Tibial nerve (tissue), 4 donors: ENCODE results near the gene CDH11.

ENCODE experiments used
- EP300 ChIP-seq, 2 donors: sonication (generic); formaldehyde crosslinking; IDR thresholded peaks; one replicate each; pipeline ENCODE4 v1.6.1; 2017; ENCODE audit warnings: antibody characterized with exemption in 2 of 2, mild to moderate bottlenecking in 1 of 2
- POLR2A ChIP-seq, 2 donors: fragments of 450-650 bp; IDR thresholded peaks; one replicate each; pipeline ENCODE4 v1.6.1; 2017; ENCODE audit warnings: antibody characterized with exemption in 2 of 2, mild to moderate bottlenecking in 2 of 2, moderate library complexity in 2 of 2
- TF ChIP-seq, protein P1 (sequence below), 5 experiments: fragments of 200-600 bp in 3 of 5; fragments of 450-650 bp in 2 of 5; sonication (generic) in 3 of 5; IDR thresholded peaks; one replicate each; pipeline ENCODE4 v1.5.1; 2016 to 2019; ENCODE audit warnings: antibody characterized with exemption in 5 of 5, mild to moderate bottlenecking in 3 of 5, moderate library complexity in 2 of 5

DNA sequence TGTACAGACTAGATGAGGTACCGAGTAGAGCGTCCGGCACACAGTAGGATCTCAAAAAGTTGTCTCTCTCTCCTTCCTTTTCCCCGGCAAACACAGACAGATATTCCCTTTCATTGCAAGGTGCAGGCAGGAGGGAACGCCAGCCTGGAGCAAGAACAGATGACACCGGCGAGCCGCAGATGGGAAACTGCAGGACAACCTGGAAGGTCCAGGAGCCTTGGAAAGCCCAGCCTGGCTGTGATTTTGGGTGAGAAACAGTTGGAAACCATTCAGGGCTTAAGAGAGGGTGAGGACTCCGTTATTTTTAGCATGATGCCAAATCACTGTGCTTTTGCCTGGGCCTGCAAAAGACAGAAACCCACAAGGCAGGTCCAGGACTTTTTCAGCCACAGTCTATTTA is 7.3 kb downstream of the CDH11 start:
- TF ChIP-seq, protein P1, sequence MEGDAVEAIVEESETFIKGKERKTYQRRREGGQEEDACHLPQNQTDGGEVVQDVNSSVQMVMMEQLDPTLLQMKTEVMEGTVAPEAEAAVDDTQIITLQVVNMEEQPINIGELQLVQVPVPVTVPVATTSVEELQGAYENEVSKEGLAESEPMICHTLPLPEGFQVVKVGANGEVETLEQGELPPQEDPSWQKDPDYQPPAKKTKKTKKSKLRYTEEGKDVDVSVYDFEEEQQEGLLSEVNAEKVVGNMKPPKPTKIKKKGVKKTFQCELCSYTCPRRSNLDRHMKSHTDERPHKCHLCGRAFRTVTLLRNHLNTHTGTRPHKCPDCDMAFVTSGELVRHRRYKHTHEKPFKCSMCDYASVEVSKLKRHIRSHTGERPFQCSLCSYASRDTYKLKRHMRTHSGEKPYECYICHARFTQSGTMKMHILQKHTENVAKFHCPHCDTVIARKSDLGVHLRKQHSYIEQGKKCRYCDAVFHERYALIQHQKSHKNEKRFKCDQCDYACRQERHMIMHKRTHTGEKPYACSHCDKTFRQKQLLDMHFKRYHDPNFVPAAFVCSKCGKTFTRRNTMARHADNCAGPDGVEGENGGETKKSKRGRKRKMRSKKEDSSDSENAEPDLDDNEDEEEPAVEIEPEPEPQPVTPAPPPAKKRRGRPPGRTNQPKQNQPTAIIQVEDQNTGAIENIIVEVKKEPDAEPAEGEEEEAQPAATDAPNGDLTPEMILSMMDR (IDR thresholded peaks at IDR 0.05): no peak
- no peak for TF ChIP-seq POLR2A (IDR thresholded peaks at IDR 0.05)
- no peak for TF ChIP-seq EP300 (IDR thresholded peaks at IDR 0.05)
